SH-SY5Y (cell line): ENCODE measurements around the gene OBP2B.

Experiments
- GATA2 ChIP-seq: IDR thresholded peaks from 2 replicates; pipeline ENCODE4 v1.6.1; 2011; ENCODE audit warnings: mild to moderate bottlenecking, low read depth, low read length
- GATA3 ChIP-seq: IDR thresholded peaks from 2 replicates; pipeline ENCODE4 v1.6.1; 2011; ENCODE audit warnings: low read depth, mild to moderate bottlenecking, low read length, moderate library complexity

GRCh38 chr9:133239533-133240090 lies 30.6 kb upstream of the OBP2B start:
- TF ChIP-seq GATA3: no peak
- no peak for TF ChIP-seq GATA2
